Activated CD8-positive, alpha-beta T cell treated with anti-CD3 and anti-CD28 coated beads for 36 hours (primary cell): Measurements from ENCODE around the gene RBL1. TPM values are rescaled to one million over a fixed set of nuclear protein-coding genes. Genes with fewer than 3 reads are reported as not detected.

Source experiments
- ATAC-seq: fragments of 200-7000 bp; cut with Tn5 transposase; one replicate; pipeline ENCODE4 v1.10.0; 2021; ENCODE audit warnings: mild to moderate bottlenecking, moderate library complexity
- CTCF ChIA-PET: fragments of 350-600 bp; sonication (Branson Sonifier 250); formaldehyde crosslinking; loops from one replicate; lab custom pipeline; 2021; ENCODE audit warnings: antibody characterized with exemption; lab: Charles Lee
- POLR2A ChIA-PET: fragments of 350-600 bp; sonication (Branson Sonifier 250); formaldehyde crosslinking; loops from one replicate; lab custom pipeline; 2021; ENCODE audit warnings: antibody characterized with exemption; lab: Charles Lee
- DNase-seq: peaks from one replicate; pipeline ENCODE4 v3.0.0-alpha.2; 2020
- H3K27ac Mint-ChIP-seq: one replicate; pipeline ENCODE4 v1.8.0; 2021; ENCODE audit warnings: mild to moderate bottlenecking, mixed read lengths
- H3K27me3 Mint-ChIP-seq: one replicate; pipeline ENCODE4 v1.8.0; 2021; ENCODE audit warnings: mixed read lengths
- H3K36me3 Mint-ChIP-seq: one replicate; pipeline ENCODE4 v1.8.0; 2021; ENCODE audit warnings: low read depth, mixed read lengths
- H3K4me1 Mint-ChIP-seq: one replicate; pipeline ENCODE4 v1.8.0; 2021; ENCODE audit warnings: low read depth, mixed read lengths
- H3K4me3 Mint-ChIP-seq: one replicate; pipeline ENCODE4 v1.8.0; 2021; ENCODE audit warnings: mild to moderate bottlenecking, moderate library complexity, mixed read lengths
- H3K9me3 Mint-ChIP-seq: one replicate; pipeline ENCODE4 v1.8.0; 2021; ENCODE audit warnings: mixed read lengths
- CTCF ChIP-seq: fragments of 200-600 bp; IDR thresholded peaks from one replicate; pipeline ENCODE4 v1.8.0; 2022; ENCODE audit warnings: antibody characterized with exemption, mild to moderate bottlenecking
- intact Hi-C: fragments of 100-400 bp; cut with micrococcal nuclease; formaldehyde crosslinking; loops from one replicate; pipeline ENCODE4 v1.10.0; 2022
- total RNA-seq, 2 experiments: library from RNA; stranded (reverse); gene quantifications; one replicate each; pipeline ENCODE4 v1.2.3, GENCODE V29; 2021

The RBL1 gene
- total RNA-seq, 2 experiments from 2014 or later, result 33.9 to 39.6 TPM

DNA sequence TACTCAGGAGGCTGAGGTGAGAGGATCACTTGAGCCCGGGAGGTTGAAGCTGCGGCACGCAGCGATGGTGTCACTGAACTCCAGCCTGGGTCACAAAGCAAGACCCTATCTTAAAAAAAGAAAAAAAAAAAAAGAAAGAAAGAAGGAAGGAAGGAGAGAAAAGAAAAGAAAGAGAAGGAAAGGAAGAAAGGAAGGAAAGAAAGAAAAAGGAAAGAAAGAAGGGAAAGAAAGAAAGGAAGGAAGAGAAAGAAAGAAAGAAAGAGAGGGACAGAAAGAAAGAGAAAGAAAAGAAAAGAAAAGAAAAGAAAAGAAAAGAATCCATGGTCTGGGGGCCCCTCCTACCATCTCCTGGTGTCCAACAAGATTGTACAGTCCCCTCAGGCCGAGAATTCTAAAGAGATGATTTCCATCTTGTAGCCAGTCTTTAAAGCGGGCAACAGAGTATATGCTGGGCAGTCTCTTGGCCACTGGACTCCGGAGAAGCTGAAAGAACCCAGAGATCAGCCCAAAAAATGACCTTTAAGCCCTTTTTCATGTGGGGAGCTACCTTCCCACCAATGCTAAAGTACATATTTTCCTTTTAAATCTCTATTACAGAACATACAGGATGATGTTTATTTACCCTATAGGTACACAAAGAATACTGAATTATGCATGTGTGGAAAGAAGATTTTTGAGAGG is 23.7 kb upstream of the RBL1 start:
- Mint-ChIP-seq H3K4me3 (no peak overlapping the region), H3K27me3 (no peaks in the 10 kb centered on the region), H3K9me3 (no peaks in the 10 kb centered on the region), H3K27ac (no peak overlapping the region), H3K4me1 (no peaks in the 10 kb centered on the region), H3K36me3 (no peaks in the 10 kb centered on the region)
- no peak for ATAC-seq
- intact Hi-C loops, result no loop called here
- POLR2A ChIA-PET, result no interaction called here
- no peak for TF ChIP-seq CTCF
- CTCF ChIA-PET, result no interaction called here
- DNase-seq, result no peak

- Mint-ChIP-seq H3K27ac (no peak overlapping the region), H3K9me3 (no peaks in the 10 kb centered on the region), H3K4me3 (no peak overlapping the region), H3K36me3 (no peaks in the 10 kb centered on the region), H3K4me1 (no peaks in the 10 kb centered on the region), H3K27me3 (no peaks in the 10 kb centered on the region)
- intact Hi-C loops, result no loop called here
- no peak for TF ChIP-seq CTCF
- ChIA-PET POLR2A (no interaction called here), CTCF (interaction anchor here (0.6 kb wide), 1 partner anchor 225 kb away, joined by 3 read pairs; no protein-coding TSS in a partner anchor)
- DNase-seq, result no peak
- no peak for ATAC-seq
These were observed 18.2 kb upstream of the RBL1 start for GRCh38 chr20:37114012-37114411.

DNA sequence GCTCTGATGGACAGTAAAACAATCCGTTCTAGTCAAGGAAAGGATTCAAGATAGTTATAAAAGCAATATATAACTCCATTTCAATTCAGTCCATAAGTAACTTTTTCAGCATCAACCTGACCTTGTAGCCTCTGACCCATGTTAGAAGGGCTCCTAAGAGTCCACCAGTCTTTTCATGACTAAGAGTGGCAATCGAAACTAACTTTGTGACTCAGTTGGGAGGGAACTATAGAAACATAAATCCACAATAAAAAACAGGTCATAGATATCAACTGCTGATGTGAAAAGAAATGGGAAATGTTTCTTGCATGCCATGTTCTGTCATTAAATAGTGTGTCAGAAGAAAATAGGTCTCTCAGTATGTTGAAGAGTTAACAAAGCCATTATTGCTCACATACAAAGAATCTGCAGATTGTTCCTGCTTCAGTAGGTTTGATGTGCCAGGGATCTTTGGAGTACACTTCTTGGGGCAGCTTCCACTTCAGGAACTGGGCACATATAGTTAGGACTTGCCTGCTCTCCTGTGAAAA is 16.2 kb upstream of the RBL1 start:
- ChIA-PET CTCF (interaction anchor here (0.9 kb wide), 1 partner anchor 83 kb away, joined by 3 read pairs; no protein-coding TSS in a partner anchor), POLR2A (no interaction called here)
- DNase-seq (no peak), ATAC-seq (peak; percentile 39)
- Mint-ChIP-seq H3K27ac (no peak overlapping the region), H3K4me1 (no peaks in the 10 kb centered on the region), H3K4me3 (no peak overlapping the region), H3K36me3 (no peaks in the 10 kb centered on the region), H3K27me3 (no peaks in the 10 kb centered on the region), H3K9me3 (no peaks in the 10 kb centered on the region)
- intact Hi-C loops, result no loop called here
- no peak for TF ChIP-seq CTCF

- H3K27ac Mint-ChIP-seq, result no peak overlapping the region
- H3K27me3 Mint-ChIP-seq, result no peaks in the 10 kb centered on the region
- no peak for DNase-seq
- ChIA-PET POLR2A (interaction anchor here (1.3 kb wide), 1 partner anchor 14 kb away, joined by 4 read pairs; no protein-coding TSS in a partner anchor), CTCF (no interaction called here)
- no peak overlapping the region for H3K4me3 Mint-ChIP-seq
- H3K4me1 Mint-ChIP-seq, result no peaks in the 10 kb centered on the region
- no peak for ATAC-seq
- no peak for TF ChIP-seq CTCF
- H3K9me3 Mint-ChIP-seq, result no peaks in the 10 kb centered on the region
- intact Hi-C loops, result no loop called here
- no peaks in the 10 kb centered on the region for H3K36me3 Mint-ChIP-seq
These were observed 12.9 kb upstream of the RBL1 start for GRCh38 chr20:37108676-37109075.

- H3K27ac Mint-ChIP-seq, result no peak overlapping the region
- CTCF ChIA-PET, result no interaction called here
- ATAC-seq, result no peak
- POLR2A ChIA-PET, result interaction anchor here (1.1 kb wide), 1 partner anchor 24 kb away, joined by 3 read pairs; no protein-coding TSS in a partner anchor
- no peaks in the 10 kb centered on the region for H3K27me3 Mint-ChIP-seq
- H3K4me1 Mint-ChIP-seq, result no peaks in the 10 kb centered on the region
- no peak for DNase-seq
- H3K4me3 Mint-ChIP-seq, result no peak overlapping the region
- H3K9me3 Mint-ChIP-seq, result no peaks in the 10 kb centered on the region
- H3K36me3 Mint-ChIP-seq, result no peaks in the 10 kb centered on the region
- intact Hi-C loops, result no loop called here
- no peak for TF ChIP-seq CTCF
These were observed 6.8 kb upstream of the RBL1 start for GRCh38 chr20:37102571-37102970.
